GM13976 (cell line): Measurements from ENCODE around the gene GTPBP10.

Experiments
- DNase-seq: peaks from one replicate; pipeline ENCODE4 v3.0.0; 2012; ENCODE audit warnings: low spot score
- CTCF ChIP-seq: IDR thresholded peaks from 2 replicates; pipeline ENCODE4 v1.5.1; 2012; ENCODE audit warnings: borderline replicate concordance, mild to moderate bottlenecking; ENCODE audit not compliant: insufficient read depth; ENCODE audit errors: extremely low read depth, missing control alignments, control extremely low read depth
- in situ Hi-C: fragments of 300-500 bp; cut with MboI; formaldehyde crosslinking; loops from one replicate; pipeline ENCODE4 v1.12.0; 2022; ENCODE audit warnings: low sequenced_read_pairs, mixed read lengths, inconsistent platforms; ENCODE audit not compliant: unreplicated experiment

Gene GTPBP10

GRCh38 chr7:90351987-90352386 is 5.5 kb downstream of the GTPBP10 start:
- no peak for DNase-seq
- no peak for TF ChIP-seq CTCF
- in situ Hi-C loops, result no loop called here

- in situ Hi-C loops, result no loop called here
- DNase-seq, result no peak
Measured at GRCh38 chr7:90383422-90383821, 36.9 kb downstream of the GTPBP10 start.

GRCh38 chr7:90383861-90384260 is 37.3 kb downstream of the GTPBP10 start:
- DNase-seq, result no peak
- in situ Hi-C loops, result no loop called here
- no peak for TF ChIP-seq CTCF

More at GRCh38 chr7:90383422-90383821, 36.9 kb downstream of the GTPBP10 start:
- TF ChIP-seq CTCF, result no peak

- no peak for DNase-seq
- in situ Hi-C loops, result no loop called here
- TF ChIP-seq CTCF, result no peak
Measured at GRCh38 chr7:90384433-90384832, 37.9 kb downstream of the GTPBP10 start.

GRCh38 chr7:90387470-90388240 is 41.1 kb downstream of the GTPBP10 start:
- TF ChIP-seq CTCF, result no peak
- in situ Hi-C loops, result no loop called here
- no peak for DNase-seq

- TF ChIP-seq CTCF, result no peak
- DNase-seq, result no peak
- in situ Hi-C loops, result no loop called here
Measured at GRCh38 chr7:90390926-90391325, 44.4 kb downstream of the GTPBP10 start.
